ENCODE data around the gene PTPN6.

PTPN6 gene

GRCh38 chr12:6957151-6957701 is 6.1 kb downstream of the PTPN6 start:
- FAIRE-seq, result no peak

- no peak for FAIRE-seq
These were observed 6.8 kb downstream of the PTPN6 start for GRCh38 chr12:6957741-6958608.

GRCh38 chr12:6958609-6959057 is 7.5 kb downstream of the PTPN6 start:
- FAIRE-seq, result no peak

GRCh38 chr12:6959058-6959804 is 8.1 kb downstream of the PTPN6 start:
- FAIRE-seq, result no peak

GRCh38 chr12:6959805-6960592 is 8.8 kb downstream of the PTPN6 start:
- no peak for FAIRE-seq

- no peak for FAIRE-seq
These were observed 9.6 kb downstream of the PTPN6 start for GRCh38 chr12:6960593-6961277.

GRCh38 chr12:6961278-6961694 is 10.1 kb downstream of the PTPN6 start:
- no peak for FAIRE-seq

- FAIRE-seq, result no peak
These were observed 10.6 kb downstream of the PTPN6 start for GRCh38 chr12:6961695-6962284.

GRCh38 chr12:6962285-6963015 is 11.3 kb downstream of the PTPN6 start:
- FAIRE-seq, result no peak

GRCh38 chr12:6963016-6963731 is 12.0 kb downstream of the PTPN6 start:
- FAIRE-seq, result no peak

- FAIRE-seq, result no peak
These were observed 12.7 kb downstream of the PTPN6 start for GRCh38 chr12:6963791-6964413.

- FAIRE-seq, result no peak
These were observed 13.5 kb downstream of the PTPN6 start for GRCh38 chr12:6964605-6965025.

GRCh38 chr12:6965026-6965661 is 14.0 kb downstream of the PTPN6 start:
- no peak for FAIRE-seq

- FAIRE-seq, result no peak
These were observed 14.6 kb downstream of the PTPN6 start for GRCh38 chr12:6965714-6966113.

- no peak for FAIRE-seq
These were observed 15.2 kb downstream of the PTPN6 start for GRCh38 chr12:6966351-6966750.

GRCh38 chr12:6967651-6968100 is 16.5 kb downstream of the PTPN6 start:
- no peak for FAIRE-seq

GRCh38 chr12:6968426-6968825 is 17.3 kb downstream of the PTPN6 start:
- FAIRE-seq, result no peak

GRCh38 chr12:6970096-6970527 is 19.0 kb downstream of the PTPN6 start:
- no peak for FAIRE-seq

- FAIRE-seq, result no peak
These were observed 23.0 kb downstream of the PTPN6 start for GRCh38 chr12:6974180-6974579.

All from TTC549 (cell line).